ENCODE data around the gene GNAI1. TPM values are rescaled to one million over a fixed set of nuclear protein-coding genes. Genes with fewer than 3 reads are reported as not detected.

Gene GNAI1
- polyA plus RNA-seq, 2 of the 4 experiments (the other 2 are of a cell fraction), result 46.3 to 96.3 TPM

DNA sequence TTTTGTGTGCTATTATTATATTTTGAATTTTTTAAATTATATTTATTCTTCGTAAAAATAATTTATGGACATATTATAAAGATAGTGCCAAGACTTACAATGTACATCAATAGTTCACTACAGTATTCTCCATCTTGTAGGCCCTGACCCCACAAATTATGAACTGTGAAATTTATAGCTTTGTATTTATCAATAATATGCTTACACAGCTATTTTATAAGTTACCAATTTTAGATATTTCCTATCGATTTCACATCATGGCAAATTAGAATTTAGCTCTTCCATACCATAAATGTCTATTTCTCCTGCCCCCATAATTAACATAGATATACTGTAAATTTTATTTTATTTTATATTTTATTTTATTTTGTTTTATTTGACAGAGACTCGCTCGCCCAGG is 34.4 kb upstream of the GNAI1 start:
- Histone ChIP-seq H3K4me3 (no peak overlapping the region), H3K4me2 (no peak overlapping the region), H3K9me3 (peaks cover 2% of the 10 kb centered on the region; the same call in 1 of the 3 replicates), H3K4me1 (no peaks in the 10 kb centered on the region), H3K27ac (no peak overlapping the region)
- TF ChIP-seq MAFK (IDR thresholded peaks at IDR 0.05; ENCODE audit: partially characterized antibody) (peak; percentile 82), HOXB13 (CRISPR knock-in tag; IDR thresholded peaks at IDR 0.05; ENCODE audit: low read depth) (no peak)
- 84% methylated on average over 4 of the region's 4 CpGs for WGBS (ENCODE audit: missing lambda C conversion rate)
- FAIRE-seq (no peak), ATAC-seq (no peak), DNase-seq (ENCODE audit: low read depth in 1 of 2, low spot score in 1 of 2) (no peak)
- ChIA-PET CTCF (interaction anchor here (1.1 kb wide), 1 partner anchor 581 kb away, joined by 3 read pairs; no protein-coding TSS in a partner anchor), POLR2A (no interaction called here)

DNA sequence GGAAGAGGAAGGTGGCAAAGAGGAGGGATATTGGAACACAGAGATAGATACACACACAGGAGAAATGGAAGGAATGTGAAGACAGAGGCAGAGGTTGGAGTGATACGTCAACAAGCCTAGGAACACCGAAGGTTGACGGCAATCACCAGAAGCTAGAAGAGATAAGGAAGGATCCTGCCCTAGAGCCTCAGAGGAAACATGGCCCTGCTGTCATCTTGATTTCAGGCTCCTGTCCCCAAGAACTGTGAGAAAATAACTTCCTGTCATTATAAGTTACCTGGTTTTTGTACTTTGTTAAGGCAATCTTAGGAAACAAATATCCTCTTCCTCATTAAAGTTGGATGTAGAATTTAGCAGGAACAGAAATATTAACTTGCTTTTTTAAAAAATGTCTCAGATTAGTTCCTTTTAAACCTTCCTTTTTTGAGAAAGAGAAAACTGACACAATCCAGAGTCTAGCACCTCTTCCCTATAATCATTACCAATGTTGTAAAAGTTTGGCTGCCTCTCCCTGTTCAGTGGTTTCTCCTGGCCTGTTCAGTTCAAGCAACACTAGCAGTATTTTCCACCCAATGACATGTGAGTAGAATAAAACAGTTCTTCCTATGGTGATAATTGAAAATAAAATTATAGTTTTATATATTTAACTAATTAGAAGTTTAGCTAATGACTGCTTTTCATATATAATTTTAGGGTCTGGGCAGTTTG is 28.8 kb upstream of the GNAI1 start:
- ATAC-seq (no peak), DNase-seq (ENCODE audit: low read depth in 1 of 2, low spot score in 1 of 2) (no peak), FAIRE-seq (no peak)
- H3K27ac ChIP-seq, result no peak overlapping the region
- 0 out of 3 replicates have a peak overlapping the region, but pooled peaks have one; percentile 10 for H3K4me2 ChIP-seq
- 97% methylated on average over 3 of the region's 3 CpGs for WGBS (ENCODE audit: missing lambda C conversion rate)
- CTCF ChIA-PET, result interaction anchor here (1.0 to 1.4 kb wide), 2 partner anchors 11 to 30 kb away, joined by 3 to 4 read pairs; no protein-coding TSS in a partner anchor
- POLR2A ChIA-PET, result no interaction called here
- TF ChIP-seq REST (IDR thresholded peaks at IDR 0.05) (no peak), HOXB13 (CRISPR knock-in tag; IDR thresholded peaks at IDR 0.05; ENCODE audit: low read depth) (no peak), RAD21 (conservative IDR thresholded peaks at IDR 0.05 in 1 of 2, IDR thresholded peaks at IDR 0.05 in 1 of 2) (no peak), ESRRA (IDR thresholded peaks at IDR 0.05; ENCODE audit: borderline replicate concordance, low read length) (no peak), EP300 (IDR thresholded peaks at IDR 0.05) (no peak), MYC (IDR thresholded peaks at IDR 0.05; ENCODE audit: borderline replicate concordance, low read length) (no peak), RNF2 (IDR thresholded peaks at IDR 0.05; ENCODE audit: borderline replicate concordance, low read depth) (no peak), CEBPB (IDR thresholded peaks at IDR 0.05) (no peak), NR3C1 (IDR thresholded peaks at IDR 0.05) (no peak), TFCP2L1 (CRISPR knock-in tag; IDR thresholded peaks at IDR 0.05) (no peak), POLR2AphosphoS2 (conservative IDR thresholded peaks at IDR 0.05; ENCODE audit: low read length) (no peak), FOXS1 (CRISPR knock-in tag; IDR thresholded peaks at IDR 0.05) (no peak), POLR2A (IDR thresholded peaks at IDR 0.05; ENCODE audit: low read length) (no peak), RARB (CRISPR knock-in tag; IDR thresholded peaks at IDR 0.05) (no peak)
- TF ChIP-seq, protein P1, sequence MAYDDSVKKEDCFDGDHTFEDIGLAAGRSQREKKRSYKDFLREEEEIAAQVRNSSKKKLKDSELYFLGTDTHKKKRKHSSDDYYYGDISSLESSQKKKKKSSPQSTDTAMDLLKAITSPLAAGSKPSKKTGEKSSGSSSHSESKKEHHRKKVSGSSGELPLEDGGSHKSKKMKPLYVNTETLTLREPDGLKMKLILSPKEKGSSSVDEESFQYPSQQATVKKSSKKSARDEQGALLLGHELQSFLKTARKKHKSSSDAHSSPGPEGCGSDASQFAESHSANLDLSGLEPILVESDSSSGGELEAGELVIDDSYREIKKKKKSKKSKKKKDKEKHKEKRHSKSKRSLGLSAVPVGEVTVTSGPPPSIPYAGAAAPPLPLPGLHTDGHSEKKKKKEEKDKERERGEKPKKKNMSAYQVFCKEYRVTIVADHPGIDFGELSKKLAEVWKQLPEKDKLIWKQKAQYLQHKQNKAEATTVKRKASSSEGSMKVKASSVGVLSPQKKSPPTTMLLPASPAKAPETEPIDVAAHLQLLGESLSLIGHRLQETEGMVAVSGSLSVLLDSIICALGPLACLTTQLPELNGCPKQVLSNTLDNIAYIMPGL (CRISPR knock-in tag; IDR thresholded peaks at IDR 0.05; ENCODE audit: borderline replicate concordance), result no peak
- no peak overlapping the region for H3K4me3 ChIP-seq
- H3K4me1 ChIP-seq, result 0 out of 3 replicates have a peak, but pooled peaks cover 8% of the 10 kb centered on the region
- H3K9me3 ChIP-seq, result peaks cover 2% of the 10 kb centered on the region; the same call in 1 of the 3 replicates

Measured in A549 (cell line).